ENCODE results near the gene COG6.

- no peak for TF ChIP-seq POLR2A (IDR thresholded peaks at IDR 0.05)
- TF ChIP-seq, protein P1, sequence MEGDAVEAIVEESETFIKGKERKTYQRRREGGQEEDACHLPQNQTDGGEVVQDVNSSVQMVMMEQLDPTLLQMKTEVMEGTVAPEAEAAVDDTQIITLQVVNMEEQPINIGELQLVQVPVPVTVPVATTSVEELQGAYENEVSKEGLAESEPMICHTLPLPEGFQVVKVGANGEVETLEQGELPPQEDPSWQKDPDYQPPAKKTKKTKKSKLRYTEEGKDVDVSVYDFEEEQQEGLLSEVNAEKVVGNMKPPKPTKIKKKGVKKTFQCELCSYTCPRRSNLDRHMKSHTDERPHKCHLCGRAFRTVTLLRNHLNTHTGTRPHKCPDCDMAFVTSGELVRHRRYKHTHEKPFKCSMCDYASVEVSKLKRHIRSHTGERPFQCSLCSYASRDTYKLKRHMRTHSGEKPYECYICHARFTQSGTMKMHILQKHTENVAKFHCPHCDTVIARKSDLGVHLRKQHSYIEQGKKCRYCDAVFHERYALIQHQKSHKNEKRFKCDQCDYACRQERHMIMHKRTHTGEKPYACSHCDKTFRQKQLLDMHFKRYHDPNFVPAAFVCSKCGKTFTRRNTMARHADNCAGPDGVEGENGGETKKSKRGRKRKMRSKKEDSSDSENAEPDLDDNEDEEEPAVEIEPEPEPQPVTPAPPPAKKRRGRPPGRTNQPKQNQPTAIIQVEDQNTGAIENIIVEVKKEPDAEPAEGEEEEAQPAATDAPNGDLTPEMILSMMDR (IDR thresholded peaks at IDR 0.05), result no peak
Observed at GRCh38 chr13:39749528-39749927, 94.1 kb downstream of the COG6 start.
